Body of pancreas (tissue), 4 donors: Measurements from ENCODE around the gene STIM2.

Experiments
- POLR2A ChIP-seq, 3 donors: fragments of 450-650 bp; IDR thresholded peaks; one replicate each; pipeline ENCODE4 v1.6.1; 2016; ENCODE audit warnings: antibody characterized with exemption in 3 of 3, mild to moderate bottlenecking in 2 of 3
- TF ChIP-seq, protein P1 (sequence below), 7 experiments: fragments of 450-650 bp in 4 of 7; fragments of 200-600 bp in 3 of 7; sonication (generic) in 3 of 7; IDR thresholded peaks; one replicate each; pipeline ENCODE4 v1.5.1; 2016 to 2019; ENCODE audit warnings: antibody characterized with exemption in 7 of 7

DNA sequence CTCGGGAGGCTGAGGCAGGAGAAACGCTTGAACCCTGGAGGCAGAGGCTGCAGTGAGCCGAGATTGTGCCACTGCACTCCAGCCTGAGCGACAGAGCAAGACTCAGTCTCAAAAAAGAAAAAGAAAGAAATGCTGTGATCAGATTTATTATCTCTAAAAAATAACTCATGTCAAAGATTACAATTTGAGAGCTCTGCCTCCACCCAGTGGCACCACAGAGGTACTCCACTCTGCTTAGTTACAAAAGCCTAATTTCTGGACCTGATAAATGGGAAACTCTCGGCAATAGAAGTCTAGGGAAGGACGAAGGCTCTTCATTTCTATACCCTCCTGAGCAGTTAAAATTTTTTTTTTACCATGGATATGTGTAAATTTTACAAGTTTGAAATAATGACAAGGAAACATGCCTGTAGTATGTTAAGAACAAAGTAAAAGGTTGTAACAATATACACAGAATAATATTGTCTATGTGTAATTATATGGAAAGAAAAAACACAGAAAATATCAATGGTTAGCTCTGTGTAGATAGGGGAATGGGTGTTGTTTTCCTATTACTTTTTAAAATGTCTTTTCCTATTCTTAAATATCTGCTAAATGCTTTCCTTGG, 149.8 kb downstream of the STIM2 start:
- TF ChIP-seq, protein P1, sequence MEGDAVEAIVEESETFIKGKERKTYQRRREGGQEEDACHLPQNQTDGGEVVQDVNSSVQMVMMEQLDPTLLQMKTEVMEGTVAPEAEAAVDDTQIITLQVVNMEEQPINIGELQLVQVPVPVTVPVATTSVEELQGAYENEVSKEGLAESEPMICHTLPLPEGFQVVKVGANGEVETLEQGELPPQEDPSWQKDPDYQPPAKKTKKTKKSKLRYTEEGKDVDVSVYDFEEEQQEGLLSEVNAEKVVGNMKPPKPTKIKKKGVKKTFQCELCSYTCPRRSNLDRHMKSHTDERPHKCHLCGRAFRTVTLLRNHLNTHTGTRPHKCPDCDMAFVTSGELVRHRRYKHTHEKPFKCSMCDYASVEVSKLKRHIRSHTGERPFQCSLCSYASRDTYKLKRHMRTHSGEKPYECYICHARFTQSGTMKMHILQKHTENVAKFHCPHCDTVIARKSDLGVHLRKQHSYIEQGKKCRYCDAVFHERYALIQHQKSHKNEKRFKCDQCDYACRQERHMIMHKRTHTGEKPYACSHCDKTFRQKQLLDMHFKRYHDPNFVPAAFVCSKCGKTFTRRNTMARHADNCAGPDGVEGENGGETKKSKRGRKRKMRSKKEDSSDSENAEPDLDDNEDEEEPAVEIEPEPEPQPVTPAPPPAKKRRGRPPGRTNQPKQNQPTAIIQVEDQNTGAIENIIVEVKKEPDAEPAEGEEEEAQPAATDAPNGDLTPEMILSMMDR (IDR thresholded peaks at IDR 0.05): peak; percentile 76 to 93 (median 88)
- TF ChIP-seq POLR2A (IDR thresholded peaks at IDR 0.05): no peak
